ENCODE measurements around the gene JADE2. TPM values are rescaled to one million over a fixed set of nuclear protein-coding genes. Genes with fewer than 3 reads are reported as not detected.

JADE2 gene
- total and polyA plus RNA-seq, 2 of the 8 experiments (the other 6 are each of a cell fraction or from before 2014, with no cell fraction given): 19.2 to 55.8 TPM

DNA sequence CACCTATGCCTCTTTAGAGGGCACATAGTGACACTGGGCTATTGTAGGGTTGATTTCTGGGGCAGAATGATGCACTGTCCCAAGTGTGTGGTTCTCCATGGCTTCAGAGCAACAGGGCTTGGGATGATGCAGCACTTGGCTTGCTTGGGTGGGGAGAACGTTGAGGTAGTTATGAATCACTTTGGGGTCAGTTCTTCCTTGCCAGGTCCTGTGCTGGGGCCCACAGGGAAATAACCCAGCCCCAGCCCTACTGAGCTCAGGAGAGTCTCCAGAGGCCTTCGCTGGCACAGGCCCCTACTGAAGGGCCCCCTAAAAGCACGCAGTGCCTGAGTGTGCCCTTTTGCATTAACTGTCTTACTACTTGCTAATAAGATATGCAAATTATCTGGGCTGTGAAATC, 24.2 kb downstream of the JADE2 start:
- H2BK120ac ChIP-seq (replicated peaks; ENCODE audit: low read depth, low read length): no peak overlapping the region
- WGBS, 2 experiments (ENCODE audit: extremely low coverage in 1 of 2, insufficient coverage in 1 of 2, insufficient read length in 1 of 2, insufficient replicate concordance in 2 of 2, low coverage in 1 of 2, low lambda C conversion rate in 2 of 2, missing lambda C conversion rate in 1 of 2): 86% methylated on average over 3 of the region's 3 CpGs; no CpG with 5 or more reads in 1 of the 2 experiments
- H3K36me3 ChIP-seq (ENCODE audit: control insufficient read depth in 2 of 4, insufficient read depth in 4 of 4, low read length in 3 of 4): peaks cover 3 to 49% (median 8%) of the 10 kb centered on the region in 4 experiments; a peak in 6 of 8 replicates
- ChIA-PET POLR2A (ENCODE audit: partially characterized antibody) (interaction anchor here (1.7 kb wide), 1 partner anchor 9 kb away, joined by 8 read pairs; no protein-coding TSS in a partner anchor), CTCF (ENCODE audit: partially characterized antibody) (interaction anchor here (1.5 to 13.1 kb wide), 2 partner anchors 20 to 26 kb away, joined by 3 to 121 read pairs; partner anchors contain the start of gene JADE2)
- H4K5ac ChIP-seq (ENCODE audit: insufficient read length, low read depth, low read length): no peak overlapping the region
- FAIRE-seq (no peak), DNase-seq (ENCODE audit: low read depth in 1 of 2, low spot score in 2 of 2) (no peak)
- no peak overlapping the region for H3K4ac ChIP-seq (replicated peaks; ENCODE audit: insufficient read length, low read depth, low read length)
- H4K20me1 ChIP-seq (replicated peaks in 1 of 2; ENCODE audit: control insufficient read depth in 1 of 2, insufficient read depth in 2 of 2, low read length in 2 of 2): peaks cover 0 to 2% of the 10 kb centered on the region in 2 experiments
- no peaks in the 10 kb centered on the region for H3K27me3 ChIP-seq (replicated peaks in 1 of 4; ENCODE audit: control insufficient read depth in 3 of 4, extremely low read depth in 1 of 4, insufficient read depth in 3 of 4, low read length in 3 of 4)
- H2AFZ ChIP-seq (ENCODE audit: low read length): no peak overlapping the region
- no peak overlapping the region for H4K91ac ChIP-seq (replicated peaks; ENCODE audit: insufficient read length, low read length)
- peaks cover 6% of the 10 kb centered on the region for H3K79me1 ChIP-seq (ENCODE audit: low read depth, low read length)
- no peak overlapping the region for H3K9ac ChIP-seq (replicated peaks in 1 of 4; ENCODE audit: extremely low read depth in 1 of 4, low read depth in 3 of 4, low read length in 3 of 4)
- H3K18ac ChIP-seq (ENCODE audit: extremely low read depth, low read length): no peak overlapping the region
- H2BK12ac ChIP-seq (ENCODE audit: low read depth, low read length): no peak overlapping the region
- no peak overlapping the region for H3K23ac ChIP-seq (ENCODE audit: insufficient read length)
- H3K4me1 ChIP-seq (replicated peaks in 1 of 4; ENCODE audit: control insufficient read depth in 3 of 4, insufficient read depth in 4 of 4, low read length in 3 of 4): peaks cover 3 to 9% (median 6%) of the 10 kb centered on the region in 4 experiments; a peak in 5 of 7 replicates
- H3K56ac ChIP-seq (replicated peaks; ENCODE audit: insufficient read length, low read depth, low read length): no peak overlapping the region
- H2BK20ac ChIP-seq (ENCODE audit: low read length): no peak overlapping the region
- H2AK5ac ChIP-seq (ENCODE audit: low read depth, low read length): no peak overlapping the region
- no peak overlapping the region for H3K4me2 ChIP-seq (ENCODE audit: insufficient read depth in 1 of 2, low read depth in 2 of 2, low read length in 2 of 2)
- no peaks in the 10 kb centered on the region for H3K9me3 ChIP-seq (ENCODE audit: insufficient read depth in 2 of 2, low read depth in 1 of 2, low read length in 1 of 2)
- H4K8ac ChIP-seq (ENCODE audit: extremely low read depth, insufficient read depth, low read length): no peak overlapping the region
- H3K23me2 ChIP-seq (ENCODE audit: low read depth, low read length): no peaks in the 10 kb centered on the region
- no peak overlapping the region for H3K14ac ChIP-seq (ENCODE audit: insufficient read length)
- H3K4me3 ChIP-seq (ENCODE audit: extremely low read depth in 1 of 4, insufficient read depth in 2 of 4, low read depth in 3 of 4, low read length in 4 of 4): no peak overlapping the region
- no peak overlapping the region for H3K27ac ChIP-seq (ENCODE audit: low read depth, low read length)
- H2BK15ac ChIP-seq (ENCODE audit: low read length): no peak overlapping the region; the same call in 1 of the 2 replicates
- H2BK5ac ChIP-seq (ENCODE audit: low read depth, low read length): no peak overlapping the region
- no peaks in the 10 kb centered on the region for H3K79me2 ChIP-seq (ENCODE audit: control insufficient read depth in 1 of 2, insufficient read depth in 2 of 2, low read length in 2 of 2)
- TF ChIP-seq SAP30 (IDR thresholded peaks at IDR 0.05; ENCODE audit: insufficient read depth, insufficient replicate concordance, low read length) (no peak), CEBPB (IDR thresholded peaks at IDR 0.05; ENCODE audit: low read depth, low read length) (no peak), BCL11A (IDR thresholded peaks at IDR 0.05; ENCODE audit: low read depth in 2 of 2, low read length in 2 of 2) (no peak), GTF2F1 (IDR thresholded peaks at IDR 0.05; ENCODE audit: borderline replicate concordance, low read depth, low read length) (no peak)

All from H1 (cell line).